Islet precursor cell (in vitro differentiated cells): Measurements from ENCODE around the gene ACBD6.

Source experiments
- DNase-seq: peaks from one replicate; pipeline ENCODE4 v3.0.0-alpha.2; 2018

ACBD6 gene

DNA sequence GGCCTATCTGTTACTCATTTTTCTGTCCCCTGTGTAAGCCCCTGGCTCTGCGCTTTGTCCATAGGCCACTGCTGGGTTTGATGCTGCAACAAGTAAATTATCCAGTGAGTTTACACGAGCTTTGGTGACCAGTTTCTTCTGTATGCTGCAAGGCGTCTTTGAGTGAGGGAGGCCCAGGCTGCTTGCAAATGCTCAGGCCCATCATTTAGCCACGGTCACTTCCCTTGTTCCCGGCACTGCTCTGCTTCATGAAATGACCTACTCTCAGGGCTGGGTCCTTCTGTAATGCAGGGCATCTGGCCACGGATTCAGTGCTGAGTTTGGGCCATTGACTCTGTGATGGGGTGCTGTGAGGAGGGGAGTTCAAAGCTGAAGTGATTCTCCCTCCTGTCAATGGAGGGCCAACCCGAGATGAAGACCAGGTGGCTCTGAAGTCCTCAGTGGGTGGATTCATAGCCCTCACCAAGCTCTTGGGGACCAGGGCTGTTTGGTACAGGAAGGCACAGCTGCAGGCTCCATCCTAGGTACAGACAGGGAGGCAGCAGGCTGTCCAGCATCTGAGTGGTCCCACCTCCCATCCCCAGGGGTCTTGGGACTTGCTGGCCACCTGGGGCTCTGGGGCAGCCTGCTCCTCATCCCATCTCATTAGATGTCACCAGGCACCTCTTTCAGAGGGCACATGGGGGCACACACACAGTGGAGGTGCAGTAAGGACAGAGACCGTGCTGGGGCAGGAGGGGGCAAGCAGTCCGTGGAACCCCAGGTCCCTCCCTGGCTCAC, 250.7 kb downstream of the ACBD6 start:
- DNase-seq = no peak

DNA sequence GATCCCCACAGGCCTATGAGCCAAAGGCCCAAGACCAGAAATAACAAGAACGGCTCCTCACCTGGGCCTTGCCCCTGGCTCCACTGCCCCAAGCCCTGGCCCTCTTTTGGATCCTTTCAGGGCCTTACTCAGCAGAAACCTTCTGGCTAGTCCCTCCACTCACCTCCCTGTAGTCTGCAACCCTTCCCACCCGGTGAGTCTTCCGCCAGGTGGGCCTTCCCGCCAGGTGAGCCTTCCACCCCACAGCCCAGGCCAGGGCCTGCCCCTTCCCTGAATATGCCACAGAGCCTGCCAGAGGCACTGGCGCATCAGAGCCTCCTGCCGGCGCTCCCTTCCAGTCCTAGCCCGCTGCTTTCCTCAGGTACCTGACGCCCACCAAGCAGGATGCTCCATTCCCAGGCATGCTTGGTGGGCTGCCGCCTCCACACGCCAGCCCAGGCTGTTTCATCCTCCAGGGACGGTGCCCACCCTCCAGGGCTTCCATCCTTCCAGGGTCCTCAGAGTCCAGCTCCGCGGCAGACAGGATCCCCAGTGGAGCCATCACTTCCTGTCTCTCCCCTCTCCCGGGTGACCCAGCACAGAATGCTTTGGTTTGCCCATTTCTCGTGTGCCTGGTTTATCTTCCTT, 251.4 kb downstream of the ACBD6 start:
- no peak for DNase-seq

DNA sequence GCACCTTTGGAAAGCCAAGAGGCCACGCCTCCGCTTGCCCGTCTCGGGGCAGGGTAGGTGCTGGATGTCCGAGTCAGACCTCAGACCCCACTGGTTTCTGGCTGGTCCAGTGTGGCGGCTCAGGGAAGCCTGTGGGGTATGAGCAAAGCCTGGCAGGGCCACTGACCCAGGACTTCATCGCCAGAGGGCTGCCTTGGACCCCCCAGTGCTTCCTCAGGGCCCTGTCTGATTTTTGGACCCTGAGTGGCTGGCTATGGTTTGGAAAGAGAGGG, 251.9 kb downstream of the ACBD6 start:
- no peak for DNase-seq

DNA sequence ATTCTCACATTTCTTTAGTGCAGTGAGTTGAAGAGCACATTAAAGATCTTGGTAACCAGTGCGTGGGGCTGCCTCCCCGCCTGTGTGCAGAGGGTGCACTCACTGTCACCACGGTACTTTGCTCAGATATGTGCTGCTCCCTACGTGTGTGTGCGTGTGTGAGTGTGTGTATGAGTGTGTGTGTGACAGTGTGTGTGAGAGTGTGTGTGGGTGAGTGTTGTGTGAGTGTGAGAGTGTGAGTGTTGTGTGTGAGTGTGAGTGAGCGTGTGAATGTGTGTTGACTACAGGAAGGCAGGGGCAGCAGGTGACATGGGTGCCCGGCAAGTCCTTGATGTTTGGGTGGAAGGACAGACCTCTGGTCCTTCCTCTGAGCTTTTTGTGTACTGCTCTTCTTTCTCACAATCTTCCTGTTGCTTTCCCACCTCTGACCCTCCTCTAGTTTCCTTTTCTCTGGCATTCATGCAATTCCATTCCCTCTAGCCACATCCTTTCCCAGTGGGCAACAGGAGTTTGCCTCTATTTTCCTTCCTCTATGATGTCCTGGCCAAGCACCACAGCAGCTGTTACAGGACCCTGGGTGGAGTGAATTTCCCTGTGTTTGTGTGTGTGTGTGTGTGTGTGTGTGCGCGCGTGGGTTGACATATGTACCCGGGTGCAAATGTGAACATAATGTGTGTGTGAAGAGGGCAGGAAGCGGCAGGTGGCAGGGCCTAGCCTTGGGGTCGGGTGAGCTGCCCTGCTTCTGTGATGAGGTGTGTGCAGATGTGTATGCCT, 252.5 kb downstream of the ACBD6 start:
- DNase-seq = no peak

DNA sequence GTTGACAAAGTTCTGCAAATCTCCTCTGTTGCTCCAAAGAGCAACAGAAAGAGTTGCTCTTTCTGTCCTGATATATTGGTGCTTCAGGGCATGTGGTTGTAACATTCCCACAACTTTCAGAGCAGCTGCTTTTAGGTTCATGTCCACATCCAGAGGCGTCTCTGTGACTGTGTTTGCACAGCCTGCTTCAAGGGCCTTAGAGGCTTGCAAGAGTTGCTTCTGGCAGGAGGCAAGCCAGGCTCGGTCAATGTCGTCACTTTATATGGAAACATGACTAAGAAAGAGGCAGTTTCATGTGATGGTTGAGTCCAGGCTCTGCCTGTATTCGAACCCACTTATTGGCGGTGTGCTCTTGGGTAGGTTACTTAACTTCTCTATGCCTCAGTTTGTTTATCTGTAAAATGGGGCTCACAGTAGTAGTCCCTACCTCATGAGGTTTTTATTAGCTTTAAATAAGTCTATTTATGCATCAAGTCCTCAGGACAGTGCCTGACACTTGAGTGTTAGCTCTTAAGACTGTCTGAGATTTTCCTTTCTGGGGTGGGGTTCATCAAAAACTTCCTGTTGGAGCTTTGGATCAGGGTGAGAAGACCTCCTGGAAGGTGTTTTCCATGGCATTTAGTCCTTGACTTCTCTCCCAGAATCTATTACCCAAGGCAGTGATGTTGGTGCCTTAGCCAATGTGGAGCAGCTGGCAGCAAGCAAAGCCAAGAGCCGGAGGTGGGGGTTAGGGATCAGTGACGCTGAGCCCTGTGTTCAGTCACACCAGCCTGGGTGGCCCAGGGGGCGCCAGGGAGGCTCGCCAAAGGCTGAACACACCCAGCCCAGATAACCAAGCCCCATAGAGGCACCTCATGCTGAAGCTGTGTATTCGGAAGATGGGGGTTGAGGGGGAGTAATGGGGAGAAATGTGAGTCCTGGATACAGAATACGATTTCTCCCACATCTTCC, 253.4 kb downstream of the ACBD6 start:
- no peak for DNase-seq

DNA sequence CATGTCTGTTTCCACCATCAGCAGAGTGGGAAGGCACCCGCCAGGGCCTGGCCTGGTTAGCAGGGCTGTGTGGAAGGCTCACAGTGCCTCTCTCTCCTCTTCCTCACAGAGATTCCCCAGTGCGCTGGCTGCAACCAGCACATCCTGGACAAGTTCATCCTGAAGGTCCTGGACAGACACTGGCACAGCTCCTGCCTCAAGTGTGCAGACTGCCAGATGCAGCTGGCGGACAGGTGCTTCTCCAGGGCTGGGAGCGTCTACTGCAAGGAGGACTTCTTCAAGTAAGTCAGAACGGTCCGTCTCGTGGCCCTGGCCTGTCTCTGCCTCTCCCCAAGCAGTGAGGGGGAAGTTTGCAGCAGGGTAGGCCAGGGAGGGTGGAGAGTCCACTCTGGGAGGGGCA, 254.2 kb downstream of the ACBD6 start:
- DNase-seq = no peak

DNA sequence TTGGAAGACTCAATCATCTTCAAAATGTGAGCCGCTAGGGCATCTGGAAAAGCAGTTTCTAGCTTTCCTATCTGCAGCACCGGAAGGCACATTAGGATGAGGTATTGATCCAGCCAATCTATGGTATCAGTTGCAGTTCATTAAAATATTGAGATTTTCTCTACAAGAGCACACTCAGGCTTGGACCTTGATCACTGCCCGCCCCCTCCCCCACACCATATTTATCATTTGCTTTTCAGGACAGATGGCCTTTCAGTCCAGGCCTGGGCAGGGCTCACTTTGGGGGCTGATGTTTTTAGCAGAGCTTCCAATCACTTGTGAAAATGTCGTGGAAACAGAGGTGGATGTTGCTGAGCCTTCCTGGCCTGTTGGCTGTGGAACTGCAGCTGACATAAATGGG, 254.8 kb downstream of the ACBD6 start:
- no peak for DNase-seq

DNA sequence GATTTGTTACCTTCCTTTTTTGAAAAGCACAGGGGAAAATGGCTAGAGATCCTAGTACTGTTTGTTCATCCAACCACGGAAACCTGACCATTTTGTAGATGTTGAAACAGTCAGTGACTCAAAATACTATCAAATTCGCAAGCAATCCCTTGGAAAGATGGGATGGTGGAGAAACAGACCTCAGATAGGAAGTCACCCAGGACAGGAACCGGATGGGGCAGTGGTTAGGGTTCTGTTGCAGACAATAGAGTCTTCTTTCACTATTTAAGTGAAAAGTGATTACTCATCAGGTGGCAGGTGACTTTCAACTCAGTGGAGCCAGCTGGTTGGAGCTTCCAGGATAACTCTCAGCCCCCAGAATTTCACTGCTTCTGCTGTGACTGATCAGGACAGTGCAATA, 255.3 kb downstream of the ACBD6 start:
- no peak for DNase-seq

DNA sequence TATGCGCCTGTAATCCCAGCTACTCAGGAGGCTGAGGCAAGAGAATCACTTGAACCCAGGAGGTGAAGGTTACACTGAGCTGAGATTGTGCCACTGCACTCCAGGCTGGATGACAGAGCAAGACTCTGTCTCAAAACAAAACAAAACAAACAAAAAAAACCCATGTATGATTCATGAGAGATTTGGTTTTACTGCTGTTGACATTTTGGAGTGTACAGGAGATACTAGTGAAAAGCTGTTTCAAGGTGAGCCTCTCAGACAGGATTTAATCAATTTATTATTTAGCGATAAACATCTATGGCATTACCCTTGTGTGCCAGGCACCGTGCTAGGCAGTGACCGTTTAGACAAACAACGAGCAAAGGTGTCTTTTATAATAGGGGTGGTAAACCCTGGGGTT, 255.8 kb downstream of the ACBD6 start:
- no peak for DNase-seq

DNA sequence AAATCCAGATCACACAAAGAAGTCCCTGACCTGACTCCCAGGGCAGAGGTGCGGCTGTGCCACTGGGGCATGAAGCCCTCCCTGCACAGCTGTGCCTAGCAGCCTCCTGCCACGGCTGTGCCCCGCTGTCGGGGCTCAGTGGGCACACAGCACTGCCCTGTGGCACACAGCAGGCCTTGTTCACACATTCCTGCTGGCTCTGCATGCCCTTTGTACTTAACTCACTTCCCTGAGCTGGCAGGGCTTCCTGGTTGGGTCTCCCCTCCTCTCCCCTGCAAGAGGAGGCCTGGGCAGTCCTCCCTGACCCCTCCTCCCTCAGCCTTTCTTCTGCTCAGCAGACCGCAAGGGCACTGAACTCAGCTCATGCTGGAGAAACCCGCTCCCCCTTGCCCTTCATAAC, 257.5 kb downstream of the ACBD6 start:
- DNase-seq = no peak

DNA sequence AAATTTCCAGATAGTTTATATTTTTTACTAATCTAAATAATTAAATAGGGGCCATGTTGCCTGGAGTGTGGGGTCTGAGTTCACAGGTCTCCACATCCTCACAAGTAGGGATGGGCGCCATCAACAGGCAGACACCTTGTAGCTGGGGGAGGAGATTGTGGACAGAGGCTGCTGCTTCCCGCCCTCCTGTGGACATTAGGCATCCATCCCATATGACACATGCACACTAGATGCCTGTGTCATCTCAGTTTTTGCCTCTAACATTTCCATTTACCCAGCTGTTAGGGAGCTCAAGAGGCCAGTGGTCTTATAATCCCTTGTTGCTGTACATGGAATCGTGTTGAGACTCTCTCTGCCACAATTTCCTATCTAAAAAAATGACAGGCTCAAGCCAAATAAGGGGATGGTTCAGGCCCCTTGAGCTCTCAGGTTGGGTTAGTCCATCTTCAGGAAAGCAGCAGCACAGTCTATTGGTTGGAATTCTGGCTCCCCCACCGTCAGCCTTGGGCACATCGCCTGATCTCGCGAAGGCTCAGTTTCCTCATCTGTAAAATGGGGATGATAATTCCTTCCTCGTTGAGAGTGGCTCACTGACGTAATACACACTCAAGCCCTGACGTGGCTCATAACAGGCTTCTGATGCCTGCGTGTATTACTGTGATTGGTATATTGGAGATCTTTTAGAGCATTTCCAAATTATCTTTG, 258.7 kb downstream of the ACBD6 start:
- no peak for DNase-seq

DNA sequence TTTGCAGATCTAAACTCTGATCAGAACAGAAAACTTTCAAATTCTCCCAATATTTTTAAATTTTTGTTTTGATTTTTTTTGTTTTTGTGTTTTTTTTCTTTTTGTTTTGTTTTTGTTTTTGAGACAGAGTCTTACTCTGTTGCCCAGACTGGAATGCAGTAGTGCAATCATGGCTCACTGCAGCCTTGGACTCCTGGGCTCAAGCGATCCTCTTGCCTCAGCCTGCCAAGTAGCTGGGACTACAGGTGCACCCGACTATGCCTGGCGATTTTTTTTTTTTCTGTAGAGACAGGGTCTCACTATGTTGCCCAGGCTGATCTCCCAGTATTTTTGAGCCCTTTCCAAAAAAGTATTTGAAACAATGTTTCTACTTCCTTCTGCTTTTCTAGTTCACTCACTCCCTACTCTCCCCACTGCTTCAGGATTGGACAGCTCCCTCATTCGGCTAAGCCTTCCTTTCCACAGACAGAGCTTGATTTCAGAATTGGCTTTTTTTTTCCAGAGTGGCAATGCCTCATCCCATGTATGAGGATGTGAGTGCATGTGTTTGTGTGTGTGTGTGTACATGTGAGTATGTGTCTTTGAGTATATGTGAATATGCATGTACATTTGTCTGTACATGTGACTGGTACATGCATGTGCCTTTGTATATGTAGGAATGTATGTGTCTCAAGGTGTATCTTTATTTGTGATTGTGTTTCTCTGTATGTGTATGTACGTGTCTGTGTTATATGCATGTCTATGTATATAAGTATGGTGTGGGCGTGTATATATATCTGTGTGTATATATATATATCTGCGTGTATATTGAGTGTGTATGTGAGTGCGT, 260.4 kb downstream of the ACBD6 start:
- no peak for DNase-seq

DNA sequence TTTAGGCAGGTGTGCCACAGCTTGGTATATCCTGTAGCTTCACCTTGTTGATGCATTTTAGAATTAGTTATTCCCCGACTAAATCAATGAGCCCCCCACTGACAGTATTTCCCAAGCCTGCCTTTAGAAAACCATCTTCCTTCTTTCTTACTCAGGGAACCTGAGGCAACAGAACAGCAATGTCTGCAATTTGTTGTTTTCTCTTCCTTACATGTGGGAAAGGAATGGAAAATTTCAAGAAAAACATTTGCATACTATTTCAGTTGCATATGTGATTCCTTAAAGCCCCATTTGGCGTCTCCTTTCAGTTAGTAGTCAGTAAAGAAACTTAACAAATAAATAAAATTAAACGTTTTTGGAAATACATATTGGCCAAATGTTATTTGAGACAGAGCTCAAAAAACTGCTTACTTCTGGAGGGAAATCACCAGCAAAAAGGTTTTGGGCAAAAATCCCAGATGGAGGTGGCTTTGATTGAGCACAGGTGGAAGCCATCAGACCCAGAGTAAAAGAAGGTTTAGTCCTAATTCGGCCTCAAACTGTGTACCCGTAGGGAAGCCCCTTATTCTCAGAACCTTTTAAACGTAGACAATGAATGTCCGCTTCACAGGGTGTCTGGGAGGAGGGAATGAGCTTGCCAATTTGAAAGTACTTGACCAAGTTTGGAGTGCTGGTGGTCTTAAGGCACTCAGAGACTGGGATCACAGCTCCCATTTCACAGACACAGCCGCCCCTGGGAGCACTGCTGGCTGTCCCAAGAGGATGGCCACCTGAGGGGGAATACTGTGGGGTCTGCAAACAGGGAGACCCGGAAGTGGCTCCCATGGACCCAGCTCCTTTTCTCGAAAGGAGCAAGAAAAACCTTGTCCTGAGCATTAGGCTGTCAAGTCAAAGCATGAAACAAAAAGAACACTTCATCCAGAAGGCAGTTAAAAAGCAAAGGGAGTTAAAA, 263.0 kb downstream of the ACBD6 start:
- DNase-seq = no peak

DNA sequence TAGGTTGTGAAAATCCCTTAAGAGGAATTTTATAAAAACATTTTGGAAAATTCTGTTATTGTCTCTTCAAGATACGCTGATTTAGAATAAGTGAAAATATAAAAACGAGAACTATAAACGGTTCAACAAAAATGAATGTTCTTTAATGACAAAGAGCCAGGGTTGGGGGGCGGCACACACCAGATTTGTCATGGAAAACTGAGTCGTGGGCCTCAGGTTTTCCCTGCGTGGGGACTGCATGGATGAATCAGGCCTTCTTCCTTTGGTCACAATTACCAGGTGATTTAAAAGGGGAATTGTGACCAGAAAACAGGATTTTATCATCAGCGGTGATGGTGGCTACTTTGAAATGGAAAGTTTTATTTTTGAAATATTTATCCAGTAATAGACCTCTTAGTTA, 263.7 kb downstream of the ACBD6 start:
- no peak for DNase-seq
